Vagina (tissue), 2 donors: Measurements from ENCODE around the gene PDCD11.

Experiments used
- POLR2A ChIP-seq, 2 donors: fragments of 450-650 bp; IDR thresholded peaks; one replicate each; pipeline ENCODE4 v1.6.1; 2017; ENCODE audit warnings: antibody characterized with exemption in 2 of 2, mild to moderate bottlenecking in 2 of 2, moderate library complexity in 2 of 2
- POLR2AphosphoS5 ChIP-seq, 2 donors: sonication (generic); formaldehyde crosslinking; IDR thresholded peaks; one replicate each; pipeline ENCODE4 v1.9.0; 2017; ENCODE audit warnings: antibody characterized with exemption in 2 of 2, mild to moderate bottlenecking in 2 of 2, low read depth in 1 of 2; ENCODE audit not compliant: insufficient read depth in 1 of 2
- TF ChIP-seq, protein P1 (sequence below), 3 experiments: fragments of 450-650 bp in 2 of 3; fragments of 200-600 bp in 1 of 3; sonication (generic) in 1 of 3; IDR thresholded peaks; one replicate each; pipeline ENCODE4 v1.5.1; 2017 to 2019; ENCODE audit warnings: antibody characterized with exemption in 3 of 3, mild to moderate bottlenecking in 2 of 3, moderate library complexity in 2 of 3

DNA sequence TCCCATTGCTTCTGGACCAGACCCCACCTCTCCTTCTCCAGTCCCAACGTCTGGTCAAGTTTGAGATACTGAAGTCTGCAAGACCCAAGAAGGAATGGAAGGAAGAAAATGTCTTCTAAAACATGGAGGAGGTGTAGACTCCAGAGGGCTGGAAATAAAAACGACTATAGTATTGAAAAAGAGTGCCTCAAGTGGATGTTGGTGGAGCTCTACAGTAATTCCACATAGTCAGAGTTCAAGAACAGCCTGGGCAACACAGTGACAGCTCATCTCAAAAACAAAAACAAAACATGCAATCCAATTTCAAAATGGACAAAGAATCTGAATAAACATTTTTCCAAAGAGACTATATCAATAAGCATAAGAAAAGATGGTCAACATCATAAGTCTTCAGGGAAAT is 43.1 kb upstream of the PDCD11 start:
- no peak for TF ChIP-seq POLR2A (IDR thresholded peaks at IDR 0.05)
- no peak for TF ChIP-seq POLR2AphosphoS5 (IDR thresholded peaks at IDR 0.05; ENCODE audit: insufficient read depth in 1 of 2, low read depth in 1 of 2)
- TF ChIP-seq, protein P1, sequence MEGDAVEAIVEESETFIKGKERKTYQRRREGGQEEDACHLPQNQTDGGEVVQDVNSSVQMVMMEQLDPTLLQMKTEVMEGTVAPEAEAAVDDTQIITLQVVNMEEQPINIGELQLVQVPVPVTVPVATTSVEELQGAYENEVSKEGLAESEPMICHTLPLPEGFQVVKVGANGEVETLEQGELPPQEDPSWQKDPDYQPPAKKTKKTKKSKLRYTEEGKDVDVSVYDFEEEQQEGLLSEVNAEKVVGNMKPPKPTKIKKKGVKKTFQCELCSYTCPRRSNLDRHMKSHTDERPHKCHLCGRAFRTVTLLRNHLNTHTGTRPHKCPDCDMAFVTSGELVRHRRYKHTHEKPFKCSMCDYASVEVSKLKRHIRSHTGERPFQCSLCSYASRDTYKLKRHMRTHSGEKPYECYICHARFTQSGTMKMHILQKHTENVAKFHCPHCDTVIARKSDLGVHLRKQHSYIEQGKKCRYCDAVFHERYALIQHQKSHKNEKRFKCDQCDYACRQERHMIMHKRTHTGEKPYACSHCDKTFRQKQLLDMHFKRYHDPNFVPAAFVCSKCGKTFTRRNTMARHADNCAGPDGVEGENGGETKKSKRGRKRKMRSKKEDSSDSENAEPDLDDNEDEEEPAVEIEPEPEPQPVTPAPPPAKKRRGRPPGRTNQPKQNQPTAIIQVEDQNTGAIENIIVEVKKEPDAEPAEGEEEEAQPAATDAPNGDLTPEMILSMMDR (IDR thresholded peaks at IDR 0.05): no peak
